Prostate gland (tissue), 2 donors: ENCODE results near the gene ICAM3.

Source experiments
- CTCF ChIP-seq, 4 experiments: fragments of 200-600 bp in 2 of 4; fragments of 450-650 bp in 2 of 4; sonication (generic) in 2 of 4; IDR thresholded peaks; 1 replicate in 3 of 4; 2 replicates in 1 of 4; pipeline ENCODE4 v1.5.1; 2016 to 2019; ENCODE audit warnings: antibody characterized with exemption in 4 of 4, mild to moderate bottlenecking in 2 of 4, moderate library complexity in 2 of 4
- POLR2A ChIP-seq: fragments of 450-650 bp; IDR thresholded peaks from one replicate; pipeline ENCODE4 v1.6.1; 2016; ENCODE audit warnings: antibody characterized with exemption, mild to moderate bottlenecking

- TF ChIP-seq CTCF (IDR thresholded peaks at IDR 0.05) (no peak), POLR2A (no peak)
These were observed 9.9 kb downstream of the ICAM3 start for GRCh38 chr19:10329555-10329954.
